C4-2B (cell line): ENCODE results near the gene KCNJ12.
"Not testable (repeated sequence)": the region's sequence is repeated elsewhere in the genome, so short reads cannot be mapped to it uniquely, and the experiment has no call there.

Source experiments
- CTCF ChIP-seq: fragments of 450-650 bp; conservative IDR thresholded peaks from 2 replicates; pipeline ENCODE4 v1.5.1; 2017; ENCODE audit warnings: mild to moderate bottlenecking
- ZFX ChIP-seq: fragments of 450-650 bp; IDR thresholded peaks from 2 replicates; pipeline ENCODE4 v1.6.1; 2017

GRCh38 chr17:21434976-21435375 is 58.8 kb downstream of the KCNJ12 start:
- not testable (repeated sequence) for TF ChIP-seq CTCF, ZFX
